Omental fat pad (tissue), 4 donors: ENCODE measurements around the gene HOXC13. TPM values are rescaled to one million over a fixed set of nuclear protein-coding genes. Genes with fewer than 3 reads are reported as not detected.

Experiments
- ATAC-seq: fragments of 150-250 bp; one replicate; pipeline ENCODE4 v1.9.1; 2016; ENCODE audit warnings: mild to moderate bottlenecking, moderate library complexity; ENCODE audit not compliant: low FRiP score
- DNase-seq: peaks from one replicate; pipeline ENCODE4 v3.0.0-alpha.2; 2019; ENCODE audit warnings: low spot score
- total RNA-seq, 4 donors: library from RNA; depleted of rRNA; stranded (reverse); fragments of >200 nt; gene quantifications; one replicate each; pipeline ENCODE4 v1.1.0, GENCODE V29; 2016
- TF ChIP-seq, protein P1 (sequence below), 3 donors: fragments of 450-650 bp; IDR thresholded peaks; one replicate each; pipeline ENCODE4 v1.5.1; 2016 to 2017; ENCODE audit warnings: antibody characterized with exemption in 3 of 3, mild to moderate bottlenecking in 3 of 3, moderate library complexity in 2 of 3

HOXC13 gene
- total RNA-seq, 4 donors from 2014 or later, result not detected

DNA sequence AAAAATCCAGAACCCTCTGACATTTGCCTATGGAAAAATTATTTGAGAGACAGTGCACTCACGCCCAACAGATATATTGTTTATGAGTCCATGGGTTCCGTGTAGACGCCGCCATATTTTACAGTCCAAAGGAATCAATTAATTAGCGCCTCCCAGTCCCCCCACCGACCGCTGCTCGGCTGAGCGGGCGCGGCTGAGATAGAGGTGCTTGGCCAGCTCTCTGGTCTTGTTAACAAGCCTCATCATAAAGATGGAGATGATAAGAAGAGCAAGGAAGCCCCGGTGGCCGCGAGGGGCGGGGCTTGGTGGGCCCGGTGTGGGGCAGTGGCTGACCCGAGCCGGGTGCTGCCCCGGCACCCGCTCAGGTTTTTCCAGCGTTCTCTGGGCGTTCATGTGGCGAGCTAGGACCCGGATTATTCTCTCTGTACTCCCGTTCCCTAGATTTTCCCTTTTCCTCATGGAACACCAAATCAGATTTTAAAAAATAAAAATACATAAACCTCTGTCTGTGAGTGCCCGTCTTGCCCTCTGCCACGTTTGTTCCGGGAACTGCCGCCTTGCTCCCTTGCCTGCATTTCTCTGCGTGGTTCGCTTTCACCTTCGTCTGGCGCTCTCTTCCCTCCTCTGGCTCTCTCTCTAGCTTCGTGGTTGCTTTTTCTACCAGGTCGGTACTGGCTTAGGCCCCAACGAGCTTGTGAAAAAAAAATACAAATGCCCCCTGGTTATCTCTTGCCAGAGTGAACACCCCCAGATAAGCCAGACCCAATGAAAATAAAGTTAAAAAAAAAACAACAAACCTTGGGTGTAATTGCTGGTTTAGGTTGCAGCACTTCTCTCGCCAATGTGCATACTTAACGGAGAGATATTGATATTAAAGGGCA, 25.0 kb downstream of the HOXC13 start:
- no peak for DNase-seq
- TF ChIP-seq, protein P1, sequence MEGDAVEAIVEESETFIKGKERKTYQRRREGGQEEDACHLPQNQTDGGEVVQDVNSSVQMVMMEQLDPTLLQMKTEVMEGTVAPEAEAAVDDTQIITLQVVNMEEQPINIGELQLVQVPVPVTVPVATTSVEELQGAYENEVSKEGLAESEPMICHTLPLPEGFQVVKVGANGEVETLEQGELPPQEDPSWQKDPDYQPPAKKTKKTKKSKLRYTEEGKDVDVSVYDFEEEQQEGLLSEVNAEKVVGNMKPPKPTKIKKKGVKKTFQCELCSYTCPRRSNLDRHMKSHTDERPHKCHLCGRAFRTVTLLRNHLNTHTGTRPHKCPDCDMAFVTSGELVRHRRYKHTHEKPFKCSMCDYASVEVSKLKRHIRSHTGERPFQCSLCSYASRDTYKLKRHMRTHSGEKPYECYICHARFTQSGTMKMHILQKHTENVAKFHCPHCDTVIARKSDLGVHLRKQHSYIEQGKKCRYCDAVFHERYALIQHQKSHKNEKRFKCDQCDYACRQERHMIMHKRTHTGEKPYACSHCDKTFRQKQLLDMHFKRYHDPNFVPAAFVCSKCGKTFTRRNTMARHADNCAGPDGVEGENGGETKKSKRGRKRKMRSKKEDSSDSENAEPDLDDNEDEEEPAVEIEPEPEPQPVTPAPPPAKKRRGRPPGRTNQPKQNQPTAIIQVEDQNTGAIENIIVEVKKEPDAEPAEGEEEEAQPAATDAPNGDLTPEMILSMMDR (IDR thresholded peaks at IDR 0.05), result no peak
- no peak for ATAC-seq

DNA sequence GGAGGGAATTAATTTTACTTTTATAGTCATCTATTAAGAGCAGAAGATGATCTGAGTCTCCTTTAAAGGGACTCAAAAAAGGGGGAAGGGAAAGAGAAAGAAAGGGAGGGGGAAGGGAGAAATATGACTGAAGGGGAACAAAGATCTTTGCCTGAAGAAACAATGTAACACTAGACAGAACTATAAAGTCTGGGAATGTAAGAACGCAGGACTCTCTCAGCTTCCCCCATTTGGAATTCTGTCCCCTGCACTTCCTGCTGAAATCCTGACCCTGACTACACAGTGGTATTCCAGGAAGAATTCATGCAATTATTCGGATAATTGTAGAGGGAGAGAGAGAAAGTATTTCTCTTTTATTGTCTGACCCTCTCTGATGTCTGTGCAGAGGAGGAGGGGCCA, 25.7 kb downstream of the HOXC13 start:
- TF ChIP-seq, protein P1 (IDR thresholded peaks at IDR 0.05), result no peak
- no peak for ATAC-seq
- no peak for DNase-seq

GRCh38 chr12:53965281-53966084, 26.9 kb downstream of the HOXC13 start:
- DNase-seq (no peak), ATAC-seq (no peak)
- TF ChIP-seq, protein P1 (IDR thresholded peaks at IDR 0.05), result no peak

- DNase-seq, result no peak
- TF ChIP-seq, protein P1 (IDR thresholded peaks at IDR 0.05), result no peak
- ATAC-seq, result no peak
Observed at GRCh38 chr12:53966085-53966384, 27.4 kb downstream of the HOXC13 start.

GRCh38 chr12:53966385-53967133, 27.9 kb downstream of the HOXC13 start:
- DNase-seq (no peak), ATAC-seq (no peak)
- TF ChIP-seq, protein P1 (IDR thresholded peaks at IDR 0.05), result no peak

- no peak for ATAC-seq
- TF ChIP-seq, protein P1 (IDR thresholded peaks at IDR 0.05), result no peak
- DNase-seq, result no peak
Observed at GRCh38 chr12:53967421-53967925, 28.8 kb downstream of the HOXC13 start.
